Measurements from ENCODE around the gene KRTAP4-1. TPM values are rescaled to one million over a fixed set of nuclear protein-coding genes. Genes with fewer than 3 reads are reported as not detected.
"Not testable (repeated sequence)": the region's sequence is repeated elsewhere in the genome, so short reads cannot be mapped to it uniquely, and the experiment has no call there.

Gene KRTAP4-1
- total and polyA plus RNA-seq, 11 donors = not detected

DNA sequence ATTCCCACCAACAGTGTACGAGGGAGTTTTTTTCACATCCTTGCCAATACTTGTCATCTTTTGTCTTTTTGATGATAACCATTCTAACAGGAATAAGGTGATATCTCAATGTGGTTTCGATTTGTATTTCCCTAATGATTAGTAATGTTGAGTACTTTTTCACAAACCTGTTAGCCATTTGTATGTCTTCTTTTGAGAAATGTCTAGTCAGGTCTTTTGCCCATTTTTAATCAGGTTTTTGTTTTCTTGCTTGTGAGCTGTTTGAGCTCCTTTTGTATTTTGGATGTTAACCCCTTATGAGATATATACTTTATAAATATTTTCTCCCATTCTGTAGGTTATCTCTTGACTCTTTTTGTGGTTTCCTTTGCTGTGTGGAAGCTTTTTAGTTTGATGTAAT is 33.2 kb downstream of the KRTAP4-1 start:
- ATAC-seq (no peak), DNase-seq (no peak)
- H3K36me3 ChIP-seq = no peaks in the 10 kb centered on the region
- no peak overlapping the region for H3K4me3 ChIP-seq
- WGBS, 4 donors = 58 to 72% (median 66%) methylated on average over 2 of the region's 2 CpGs
- intact Hi-C loops (cut with DNase I) = no loop called here
- peaks cover 0 to 4% (median 0%) of the 10 kb centered on the region in 12 donors for H3K9me3 ChIP-seq
- no peak overlapping the region for H3K27ac ChIP-seq
- no peak for TF ChIP-seq POLR2A (IDR thresholded peaks at IDR 0.05)
- TF ChIP-seq, protein P1, sequence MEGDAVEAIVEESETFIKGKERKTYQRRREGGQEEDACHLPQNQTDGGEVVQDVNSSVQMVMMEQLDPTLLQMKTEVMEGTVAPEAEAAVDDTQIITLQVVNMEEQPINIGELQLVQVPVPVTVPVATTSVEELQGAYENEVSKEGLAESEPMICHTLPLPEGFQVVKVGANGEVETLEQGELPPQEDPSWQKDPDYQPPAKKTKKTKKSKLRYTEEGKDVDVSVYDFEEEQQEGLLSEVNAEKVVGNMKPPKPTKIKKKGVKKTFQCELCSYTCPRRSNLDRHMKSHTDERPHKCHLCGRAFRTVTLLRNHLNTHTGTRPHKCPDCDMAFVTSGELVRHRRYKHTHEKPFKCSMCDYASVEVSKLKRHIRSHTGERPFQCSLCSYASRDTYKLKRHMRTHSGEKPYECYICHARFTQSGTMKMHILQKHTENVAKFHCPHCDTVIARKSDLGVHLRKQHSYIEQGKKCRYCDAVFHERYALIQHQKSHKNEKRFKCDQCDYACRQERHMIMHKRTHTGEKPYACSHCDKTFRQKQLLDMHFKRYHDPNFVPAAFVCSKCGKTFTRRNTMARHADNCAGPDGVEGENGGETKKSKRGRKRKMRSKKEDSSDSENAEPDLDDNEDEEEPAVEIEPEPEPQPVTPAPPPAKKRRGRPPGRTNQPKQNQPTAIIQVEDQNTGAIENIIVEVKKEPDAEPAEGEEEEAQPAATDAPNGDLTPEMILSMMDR (IDR thresholded peaks at IDR 0.05) = no peak
- H3K4me1 ChIP-seq = no peaks in the 10 kb centered on the region
- peaks cover 0 to 32% (median 0%) of the 10 kb centered on the region in 9 donors for H3K27me3 ChIP-seq

DNA sequence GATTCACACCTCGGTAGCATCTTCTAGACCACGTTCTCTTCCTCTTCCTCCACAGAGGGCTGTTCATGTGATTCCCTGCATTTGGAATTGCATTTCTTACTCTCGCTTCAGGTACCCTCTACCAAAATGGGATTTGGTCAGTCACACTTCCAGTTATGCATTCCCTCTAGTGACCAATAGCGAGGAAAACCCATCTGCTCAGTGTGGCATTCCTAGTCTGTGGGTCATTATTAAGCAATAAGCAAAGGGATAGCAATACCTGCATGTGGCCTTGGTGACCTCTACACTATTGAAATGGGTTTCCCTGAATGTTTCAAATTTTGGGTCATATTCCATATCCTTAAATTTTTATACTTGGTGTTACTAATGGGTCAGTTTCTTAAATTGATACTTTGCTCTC is 34.7 kb downstream of the KRTAP4-1 start:
- H3K27ac ChIP-seq = no peak overlapping the region
- no peak for DNase-seq
- peaks cover 0 to 4% (median 0%) of the 10 kb centered on the region in 12 donors for H3K9me3 ChIP-seq
- no peaks in the 10 kb centered on the region for H3K36me3 ChIP-seq
- ATAC-seq = no peak
- WGBS, 4 donors = 77 to 85% (median 82%) methylated on average over 4 of the region's 4 CpGs
- TF ChIP-seq, protein P1 (IDR thresholded peaks at IDR 0.05) = no peak
- TF ChIP-seq POLR2A (IDR thresholded peaks at IDR 0.05) = no peak
- H3K4me3 ChIP-seq = no peak overlapping the region
- intact Hi-C loops (cut with DNase I) = no loop called here
- no peaks in the 10 kb centered on the region for H3K4me1 ChIP-seq
- peaks cover 0 to 32% (median 0%) of the 10 kb centered on the region in 9 donors for H3K27me3 ChIP-seq

DNA sequence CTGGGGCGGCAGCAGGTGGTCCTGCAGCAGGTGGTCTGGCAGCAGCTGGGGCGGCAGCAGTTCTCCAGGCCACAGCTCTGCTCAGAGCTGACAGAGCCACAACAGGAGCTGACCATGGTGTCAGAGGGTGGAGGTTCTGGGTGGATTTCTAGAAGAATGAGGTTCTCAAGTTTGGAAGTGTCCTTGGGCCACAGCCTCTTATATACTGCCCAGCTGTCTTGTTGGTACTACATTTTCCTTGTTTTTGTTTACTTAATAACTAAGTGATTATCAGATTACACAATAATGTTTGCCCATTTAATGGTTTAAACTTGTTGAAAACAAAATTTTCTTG is 35.1 kb downstream of the KRTAP4-1 start, which contains the start of gene KRTAP4-5:
Gene KRTAP4-5, minus strand, starts transcription at position 174 of the 334 bp plus-strand sequence. Its CDS starts 58 bp downstream, at position 116.
- DNase-seq (no peak), ATAC-seq (no peak)
- no peak within 1 kb of the TSS for H3K4me3 ChIP-seq
- 0 to 59% (median 45%) methylated on average over 1 to 2 of the region's 2 CpGs for WGBS, 4 donors
- no peak within 1 kb of the TSS for H3K27ac ChIP-seq
- no peaks in the 10 kb centered on the region for H3K4me1 ChIP-seq
- intact Hi-C loops (cut with DNase I) = no loop called here
- no peak for TF ChIP-seq POLR2A (IDR thresholded peaks at IDR 0.05)
- TF ChIP-seq, protein P1 (IDR thresholded peaks at IDR 0.05) = no peak
- H3K9me3 ChIP-seq = peaks cover 0 to 3% (median 0%) of the 10 kb centered on the region in 12 donors
- H3K27me3 ChIP-seq = peaks cover 0 to 28% (median 0%) of the 10 kb centered on the region in 9 donors
- H3K36me3 ChIP-seq = no peaks in the 10 kb centered on the region

DNA sequence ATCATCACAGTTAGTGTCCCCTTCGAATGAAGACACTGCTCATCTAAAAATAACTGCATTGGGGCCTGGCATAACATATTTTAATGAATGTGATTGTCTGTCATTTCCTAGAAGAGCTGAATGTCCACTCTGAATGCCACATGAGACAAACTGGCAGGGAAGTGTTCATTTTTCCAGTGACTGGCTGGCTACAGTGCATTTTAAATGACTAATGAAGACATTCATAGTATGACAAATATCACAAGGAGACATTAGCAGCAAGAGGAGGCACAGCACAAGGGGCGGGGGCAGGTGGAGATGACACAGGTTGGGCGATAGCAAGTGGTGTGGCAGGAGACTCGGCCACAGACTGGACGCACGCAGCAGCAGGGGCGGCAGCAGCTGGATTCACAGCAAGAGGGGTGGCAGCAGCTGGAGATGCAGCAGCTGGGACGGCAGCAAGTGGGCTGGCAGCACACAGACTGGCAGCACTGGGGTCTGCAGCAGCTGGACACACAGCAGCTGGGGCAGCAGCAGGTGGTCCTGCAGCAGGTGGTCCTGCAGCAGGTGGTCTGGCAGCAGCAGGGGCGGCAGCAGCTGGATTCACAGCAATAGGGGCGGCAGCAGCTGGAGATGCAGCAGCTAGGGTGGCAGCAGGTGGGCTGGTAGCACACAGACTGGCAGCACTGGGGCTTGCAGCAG is 35.6 kb downstream of the KRTAP4-1 start:
- H3K9me3 ChIP-seq; H3K36me3 ChIP-seq; H3K4me3 ChIP-seq; H3K27ac ChIP-seq; intact Hi-C loops (cut with DNase I); H3K4me1 ChIP-seq; DNase-seq; ATAC-seq: not testable (repeated sequence)
- H3K27me3 ChIP-seq = peaks cover 0 to 28% (median 0%) of the 10 kb centered on the region in 9 donors
- WGBS, 4 donors = 69 to 71% (median 70%) methylated on average over 10 of the region's 10 CpGs

Data from heart left ventricle (tissue), 16 donors.